Ureter (tissue), 1 donor: ENCODE results near the gene TRAPPC8. TPM values are rescaled to one million over a fixed set of nuclear protein-coding genes. Genes with fewer than 3 reads are reported as not detected.
"Not testable (repeated sequence)": the region's sequence is repeated elsewhere in the genome, so short reads cannot be mapped to it uniquely, and the experiment has no call there.

Experiments used
- DNase-seq: peaks from one replicate; pipeline ENCODE4 v3.0.0-alpha.2; 2020; ENCODE audit warnings: low spot score
- total RNA-seq: library from RNA; stranded (reverse); gene quantifications from one replicate; pipeline ENCODE4 v1.2.4, GENCODE V29; 2023
- donor health status: DM: yes; HTN: yes; CAD: no.

Gene TRAPPC8
- total RNA-seq, 1 donor from 2014 or later = 75.5 TPM

DNA sequence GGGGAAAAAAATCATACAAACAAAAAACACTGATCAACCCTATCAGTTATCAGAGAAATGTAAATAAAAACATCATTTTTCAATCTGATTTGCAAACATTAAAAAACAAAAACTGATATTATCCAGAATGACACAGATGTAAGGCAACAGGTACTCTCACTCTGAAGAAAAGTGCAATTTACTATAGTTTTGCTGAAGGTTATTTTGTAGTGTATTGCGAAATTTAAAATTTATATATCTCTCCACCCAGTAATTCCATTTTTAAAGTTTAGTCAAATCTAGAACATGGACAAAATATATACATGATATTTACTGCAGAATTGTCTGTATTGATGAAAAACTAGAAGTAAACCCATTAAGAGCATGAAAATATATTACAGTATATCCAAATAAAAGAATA is 79.8 kb downstream of the TRAPPC8 start:
- DNase-seq = no peak

DNA sequence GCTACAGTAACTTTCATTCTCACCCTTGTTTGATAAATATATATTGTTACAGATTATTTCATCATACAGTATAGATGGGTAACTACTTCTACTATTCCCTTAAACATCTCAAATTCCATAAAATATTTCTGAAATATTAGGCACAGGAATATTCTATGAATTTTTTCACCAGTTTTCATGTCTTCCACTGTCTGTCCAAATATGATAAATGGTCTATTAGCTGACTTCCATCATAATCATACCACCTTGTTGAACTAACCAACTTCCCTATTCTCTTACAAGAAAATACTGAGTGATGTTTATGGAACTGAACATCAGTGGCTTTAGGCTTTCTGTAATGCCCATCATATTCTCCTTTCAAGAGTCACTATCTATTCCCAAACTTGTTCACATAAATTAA is 82.4 kb downstream of the TRAPPC8 start:
- DNase-seq = no peak

- no peak for DNase-seq
These were observed 85.3 kb downstream of the TRAPPC8 start for GRCh38 chr18:31857526-31858106.

- no peak for DNase-seq
These were observed 92.1 kb downstream of the TRAPPC8 start for GRCh38 chr18:31850844-31851243.

DNA sequence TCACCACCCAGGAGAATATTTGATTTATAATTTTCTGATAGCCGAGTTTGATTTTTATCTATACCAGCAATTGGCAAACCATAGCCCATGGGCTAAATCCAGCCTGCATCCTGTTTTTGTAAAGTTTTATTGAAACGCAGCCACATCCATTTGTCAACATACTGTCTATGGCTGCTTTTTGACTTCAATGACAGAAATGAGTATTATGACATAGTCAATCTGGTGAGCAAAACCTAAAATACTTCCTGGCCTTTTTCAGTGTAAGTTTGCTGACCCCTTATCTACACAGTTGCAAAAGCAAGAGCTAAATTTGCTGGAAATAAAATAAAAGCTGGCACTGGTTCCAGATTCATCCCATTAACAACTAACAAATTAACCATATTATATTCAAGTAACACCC is 102.4 kb downstream of the TRAPPC8 start:
- no peak for DNase-seq

- no peak for DNase-seq
These were observed 105.0 kb downstream of the TRAPPC8 start for GRCh38 chr18:31837879-31838278.

GRCh38 chr18:31835528-31836133 is 107.3 kb downstream of the TRAPPC8 start:
- no peak for DNase-seq

GRCh38 chr18:31831903-31832302 is 111.0 kb downstream of the TRAPPC8 start:
- DNase-seq = no peak

DNA sequence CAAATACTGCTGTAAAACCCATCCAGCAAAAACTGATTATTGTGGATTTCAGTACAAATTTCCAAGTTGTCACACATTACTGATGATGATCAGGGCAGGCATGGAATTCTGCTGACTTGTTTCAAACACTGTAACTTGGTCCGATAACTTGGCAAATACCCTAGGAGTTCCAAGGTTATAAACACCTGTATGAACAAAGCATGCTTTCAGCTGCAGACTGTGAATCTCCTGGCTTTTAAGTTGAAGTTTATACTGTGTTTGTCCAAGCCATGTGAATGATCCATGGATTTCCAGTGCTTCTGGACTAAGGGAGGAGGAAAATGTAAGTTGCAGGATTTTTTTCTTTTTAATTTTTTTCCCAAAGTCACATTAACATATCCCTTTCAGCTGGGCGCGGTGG is 112.2 kb downstream of the TRAPPC8 start:
- no peak for DNase-seq

DNA sequence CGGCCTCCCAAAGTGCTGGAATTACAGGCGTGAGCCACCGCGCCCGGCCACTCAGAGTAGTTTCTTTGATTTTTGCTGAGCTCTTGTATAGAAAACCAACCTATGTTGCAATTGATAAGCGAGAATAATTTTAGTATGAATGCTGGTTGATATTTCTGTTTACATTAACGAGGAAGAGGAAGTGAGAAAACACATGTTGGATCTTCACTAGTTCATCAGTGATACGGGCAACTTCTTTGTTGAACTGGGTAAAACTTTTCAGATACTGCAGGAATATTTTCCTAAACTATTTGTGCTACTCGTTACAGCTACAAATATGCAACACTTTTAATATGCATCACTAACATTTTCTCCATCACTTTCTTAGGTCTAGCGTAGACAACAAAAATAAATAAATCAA is 114.3 kb downstream of the TRAPPC8 start:
- DNase-seq = no peak

DNA sequence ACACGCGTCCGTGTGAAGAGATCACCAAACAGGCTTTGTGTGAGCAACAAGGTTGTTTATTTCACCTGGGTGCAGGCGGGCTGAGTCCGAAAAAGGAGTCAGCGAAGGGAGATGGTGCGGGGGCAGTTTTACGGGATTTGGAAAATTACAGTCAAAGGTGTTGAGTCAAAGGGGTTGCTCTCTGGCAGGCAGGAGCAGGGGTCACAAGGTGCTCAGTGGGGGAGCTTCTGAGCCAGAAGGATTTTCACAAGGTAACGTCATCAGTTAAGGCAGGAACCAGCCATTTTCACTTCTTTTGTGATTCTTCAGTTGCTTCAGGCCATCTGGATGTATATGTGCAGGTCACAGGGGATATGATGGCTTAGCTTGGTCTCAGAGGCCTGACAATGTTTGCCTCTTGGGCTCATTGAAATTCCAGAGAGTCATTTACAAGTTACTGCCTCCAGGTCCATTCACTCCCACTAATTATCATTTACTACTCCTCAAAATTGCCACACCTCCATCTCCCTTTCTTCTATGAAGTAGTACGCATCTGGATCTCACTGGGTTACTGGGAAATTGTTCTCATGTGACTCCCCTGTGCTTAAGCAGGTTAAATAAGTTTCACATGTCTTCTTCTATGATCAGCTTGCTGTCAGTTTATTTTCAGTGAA is 116.1 kb downstream of the TRAPPC8 start:
- not testable (repeated sequence) for DNase-seq

DNA sequence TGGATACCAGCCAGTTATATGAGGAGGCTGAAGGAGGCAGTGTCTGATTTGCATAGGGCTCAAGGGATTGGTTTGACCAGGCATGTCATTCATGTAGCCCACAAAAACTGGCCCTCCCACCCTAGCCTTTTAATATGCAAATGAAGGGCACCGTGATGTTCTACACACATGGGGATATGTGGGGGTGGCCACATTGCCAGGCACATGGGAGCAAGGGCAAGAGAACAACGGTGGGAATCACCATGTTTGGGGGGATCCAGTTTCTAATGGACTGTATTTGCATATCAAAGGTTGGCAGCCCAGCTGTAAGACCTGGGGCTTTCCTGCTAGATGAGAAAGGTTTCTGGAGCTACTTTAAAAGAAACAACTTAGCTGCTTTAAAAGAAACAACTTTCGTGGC is 117.2 kb downstream of the TRAPPC8 start:
- DNase-seq = no peak

GRCh38 chr18:31821545-31822171 is 121.3 kb downstream of the TRAPPC8 start:
- no peak for DNase-seq

DNA sequence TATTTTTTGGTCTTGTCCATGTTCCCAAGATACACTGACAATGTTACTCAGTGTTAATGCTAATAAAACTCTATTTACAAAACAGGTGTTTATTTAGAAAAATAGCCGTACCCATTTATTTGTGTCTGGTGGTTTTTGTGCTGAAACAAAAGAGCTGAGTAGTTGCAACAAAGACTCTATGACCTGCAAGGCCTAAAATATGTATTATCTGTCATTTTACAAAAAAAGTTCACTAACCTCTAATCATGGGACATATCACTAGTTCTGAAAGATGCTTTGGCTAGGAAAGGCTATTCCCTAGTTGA is 123.1 kb downstream of the TRAPPC8 start:
- DNase-seq = no peak

GRCh38 chr18:31819106-31819924 is 123.6 kb downstream of the TRAPPC8 start:
- no peak for DNase-seq

- no peak for DNase-seq
These were observed 128.8 kb downstream of the TRAPPC8 start for GRCh38 chr18:31814132-31814531.

DNA sequence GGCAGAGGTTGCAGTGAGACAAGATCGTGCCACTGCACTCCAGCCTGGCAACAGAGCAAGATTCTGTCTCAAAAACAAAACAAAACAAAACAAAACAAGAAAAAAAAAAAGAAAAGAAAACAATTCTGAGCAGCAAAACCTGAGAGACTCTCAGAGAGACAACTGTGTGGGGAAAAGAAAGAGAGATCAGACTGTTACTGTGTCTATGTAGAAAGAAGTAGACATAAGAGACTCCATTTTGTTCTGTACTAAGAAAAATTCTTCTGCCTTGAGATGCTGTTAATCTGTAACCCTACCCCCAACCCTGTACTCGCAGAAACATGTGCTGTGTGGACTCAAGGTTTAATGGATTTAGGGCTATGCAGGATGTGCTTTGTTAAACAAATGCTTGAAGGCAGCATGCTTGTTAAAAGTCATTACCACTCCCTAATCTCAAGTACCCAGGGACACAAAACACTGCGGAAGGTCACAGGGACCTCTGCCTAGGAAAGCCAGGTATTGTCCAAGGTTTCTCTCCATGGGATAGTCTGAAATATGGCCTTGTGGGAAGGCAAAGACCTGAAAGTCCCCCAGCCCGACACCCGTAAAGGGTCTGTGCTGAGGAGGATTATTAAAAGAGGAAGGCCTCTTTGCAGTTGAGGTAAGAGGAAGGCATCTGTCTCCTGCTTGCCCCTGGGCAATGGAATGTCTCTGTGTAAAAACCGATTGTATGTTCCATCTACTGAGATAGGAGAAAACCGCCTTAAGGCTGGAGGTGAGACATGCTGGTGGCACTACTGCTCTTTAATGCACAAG is 132.4 kb downstream of the TRAPPC8 start:
- not testable (repeated sequence) for DNase-seq

- not testable (repeated sequence) for DNase-seq
These were observed 133.9 kb downstream of the TRAPPC8 start for GRCh38 chr18:31809049-31809448.

GRCh38 chr18:31801078-31801477 is 141.8 kb downstream of the TRAPPC8 start:
- no peak for DNase-seq

- DNase-seq = not testable (repeated sequence)
These were observed 143.7 kb downstream of the TRAPPC8 start for GRCh38 chr18:31799257-31799656.

DNA sequence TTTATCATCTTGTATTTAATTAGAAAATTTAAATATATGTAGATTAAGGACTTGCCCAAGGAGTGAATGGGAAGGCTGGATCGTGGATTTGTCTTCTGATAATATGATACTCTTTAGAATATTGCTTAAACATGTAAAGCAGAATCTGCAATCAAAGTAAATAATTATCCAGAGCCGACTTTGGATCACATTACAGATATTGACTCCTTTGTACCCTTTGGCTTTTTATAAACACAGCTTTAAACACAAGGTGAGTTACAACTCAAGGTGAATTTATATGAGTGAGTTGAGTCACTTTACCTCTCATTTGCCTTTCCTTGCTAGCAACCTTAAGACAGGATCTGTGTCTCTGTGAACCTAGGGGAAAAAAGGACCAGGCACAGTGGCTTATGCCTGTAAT is 144.5 kb downstream of the TRAPPC8 start:
- no peak for DNase-seq
